HEK293 (cell line): ENCODE results near the gene CUEDC1.

Source experiments
- CTCF ChIP-seq: fragments of 450-650 bp; formaldehyde crosslinking; IDR thresholded peaks from 2 replicates; pipeline ENCODE4 v1.5.1; 2016; ENCODE audit warnings: missing biosample characterization, missing genetic modification characterization
- GLIS1 ChIP-seq: fragments of 450-650 bp; formaldehyde crosslinking; IDR thresholded peaks from 2 replicates; pipeline ENCODE4 v1.5.1; 2016; ENCODE audit warnings: missing biosample characterization, missing genetic modification characterization
- KLF17 ChIP-seq: fragments of 450-650 bp; formaldehyde crosslinking; IDR thresholded peaks from 2 replicates; pipeline ENCODE4 v1.5.1; 2016; ENCODE audit warnings: missing biosample characterization, missing genetic modification characterization
- KLF8 ChIP-seq: fragments of 450-650 bp; formaldehyde crosslinking; IDR thresholded peaks from 2 replicates; pipeline ENCODE4 v1.5.1; 2016; ENCODE audit warnings: missing biosample characterization, missing genetic modification characterization
- SCRT1 ChIP-seq: fragments of 450-650 bp; formaldehyde crosslinking; IDR thresholded peaks from 2 replicates; pipeline ENCODE4 v1.5.1; 2016; ENCODE audit warnings: missing biosample characterization, missing genetic modification characterization, borderline replicate concordance
- SP2 ChIP-seq: fragments of 450-650 bp; formaldehyde crosslinking; IDR thresholded peaks from 2 replicates; pipeline ENCODE4 v1.5.1; 2016; ENCODE audit warnings: missing biosample characterization, missing genetic modification characterization
- SP7 ChIP-seq: fragments of 450-650 bp; formaldehyde crosslinking; IDR thresholded peaks from 2 replicates; pipeline ENCODE4 v1.5.1; 2016; ENCODE audit warnings: missing biosample characterization, missing genetic modification characterization
- WT1 ChIP-seq: fragments of 450-650 bp; formaldehyde crosslinking; IDR thresholded peaks from 2 replicates; pipeline ENCODE4 v1.5.1; 2016; ENCODE audit warnings: missing biosample characterization, missing genetic modification characterization
- ZBTB17 ChIP-seq: fragments of 450-650 bp; formaldehyde crosslinking; IDR thresholded peaks from 2 replicates; pipeline ENCODE4 v1.5.1; 2016; ENCODE audit warnings: missing biosample characterization, missing genetic modification characterization
- ZBTB48 ChIP-seq: fragments of 450-650 bp; formaldehyde crosslinking; IDR thresholded peaks from 2 replicates; pipeline ENCODE4 v1.5.1; 2016; ENCODE audit warnings: missing biosample characterization, missing genetic modification characterization
- ZFP3 ChIP-seq: fragments of 450-650 bp; formaldehyde crosslinking; IDR thresholded peaks from 2 replicates; pipeline ENCODE4 v1.5.1; 2016; ENCODE audit warnings: low read depth, missing biosample characterization, missing genetic modification characterization
- ZNF169 ChIP-seq: fragments of 450-650 bp; formaldehyde crosslinking; IDR thresholded peaks from 2 replicates; pipeline ENCODE4 v1.5.1; 2016; ENCODE audit warnings: missing biosample characterization, missing genetic modification characterization
- ZNF404 ChIP-seq: fragments of 450-650 bp; formaldehyde crosslinking; IDR thresholded peaks from 2 replicates; pipeline ENCODE4 v1.5.1; 2017; ENCODE audit warnings: missing biosample characterization, missing genetic modification characterization
- ZNF549 ChIP-seq: fragments of 450-650 bp; IDR thresholded peaks from 2 replicates; pipeline ENCODE4 v1.5.1; 2018; ENCODE audit warnings: missing biosample characterization, missing genetic modification characterization, mild to moderate bottlenecking, inconsistent platforms, moderate library complexity
- ZNF561 ChIP-seq: fragments of 450-650 bp; IDR thresholded peaks from 2 replicates; pipeline ENCODE4 v1.5.1; 2018; ENCODE audit warnings: missing biosample characterization, missing genetic modification characterization, borderline replicate concordance
- ZNF585B ChIP-seq: fragments of 450-650 bp; formaldehyde crosslinking; IDR thresholded peaks from 2 replicates; pipeline ENCODE4 v1.5.1; 2016; ENCODE audit warnings: missing biosample characterization, missing genetic modification characterization
- ZNF660 ChIP-seq: fragments of 450-650 bp; IDR thresholded peaks from 2 replicates; pipeline ENCODE4 v1.5.1; 2018; ENCODE audit warnings: missing biosample characterization, mild to moderate bottlenecking, missing genetic modification characterization
- ZNF670 ChIP-seq: fragments of 450-650 bp; formaldehyde crosslinking; IDR thresholded peaks from 2 replicates; pipeline ENCODE4 v1.5.1; 2016; ENCODE audit warnings: missing biosample characterization, missing genetic modification characterization, low read depth
- ZNF768 ChIP-seq: fragments of 450-650 bp; formaldehyde crosslinking; IDR thresholded peaks from 2 replicates; pipeline ENCODE4 v1.5.1; 2018; ENCODE audit warnings: missing biosample characterization, mild to moderate bottlenecking, missing genetic modification characterization
- ZNF777 ChIP-seq: fragments of 450-650 bp; formaldehyde crosslinking; IDR thresholded peaks from 2 replicates; pipeline ENCODE4 v1.5.1; 2017; ENCODE audit warnings: missing biosample characterization, missing genetic modification characterization, borderline replicate concordance
- ZNF837 ChIP-seq: fragments of 450-650 bp; formaldehyde crosslinking; IDR thresholded peaks from 2 replicates; pipeline ENCODE4 v1.5.1; 2016; ENCODE audit warnings: missing biosample characterization, missing genetic modification characterization
- ZNF843 ChIP-seq: fragments of 450-650 bp; formaldehyde crosslinking; IDR thresholded peaks from 2 replicates; pipeline ENCODE4 v1.5.1; 2016; ENCODE audit warnings: missing biosample characterization, missing genetic modification characterization
- TF ChIP-seq, protein P1 (sequence below): fragments of 450-650 bp; formaldehyde crosslinking; IDR thresholded peaks from 2 replicates; pipeline ENCODE4 v1.5.1; 2016; ENCODE audit warnings: missing biosample characterization, missing genetic modification characterization
- TF ChIP-seq, protein P2 (sequence below): fragments of 450-650 bp; formaldehyde crosslinking; IDR thresholded peaks from 2 replicates; pipeline ENCODE4 v1.5.1; 2016; ENCODE audit warnings: missing biosample characterization, missing genetic modification characterization
- TF ChIP-seq, protein P3 (sequence below): fragments of 450-650 bp; formaldehyde crosslinking; IDR thresholded peaks from 2 replicates; pipeline ENCODE4 v1.5.1; 2017; ENCODE audit warnings: missing biosample characterization, missing genetic modification characterization
- TF ChIP-seq, protein P4 (sequence below): fragments of 450-650 bp; formaldehyde crosslinking; IDR thresholded peaks from 2 replicates; pipeline ENCODE4 v1.5.1; 2016; ENCODE audit warnings: missing biosample characterization, missing genetic modification characterization

The CUEDC1 gene

DNA sequence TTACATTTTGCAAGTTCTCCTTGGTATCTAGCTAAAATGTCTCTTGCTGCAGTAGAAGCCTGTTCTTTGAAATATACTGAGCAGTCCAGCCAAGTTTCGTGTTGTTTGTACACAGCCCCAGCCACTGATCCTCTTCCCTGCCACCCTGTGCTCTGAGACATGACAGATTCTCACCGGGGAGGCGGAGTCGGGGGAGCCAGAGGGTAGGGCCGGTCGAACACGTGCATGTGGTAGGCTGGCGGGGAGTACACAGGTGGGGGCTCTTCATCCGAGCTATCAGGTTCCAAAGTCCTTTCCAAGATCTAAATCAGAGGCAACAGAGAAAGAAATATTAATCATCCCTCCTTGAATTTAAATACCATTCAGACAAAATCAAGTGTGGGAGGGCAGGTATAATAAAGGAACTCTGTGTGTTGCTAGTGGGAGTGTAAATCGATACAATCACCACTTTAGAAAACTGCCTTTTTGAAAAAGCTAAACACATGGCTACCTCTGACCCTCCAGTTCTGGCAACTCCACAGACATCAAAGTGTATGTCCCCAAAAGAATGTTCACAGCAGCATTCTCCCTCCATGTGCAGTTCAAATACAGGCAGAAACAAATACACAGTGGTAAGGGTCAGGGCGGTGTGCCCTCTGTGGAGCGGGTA, 75.7 kb downstream of the CUEDC1 start (continued):
- TF ChIP-seq ZNF404 (tag by site-specific recombination) (no peak), ZNF585B (tag by site-specific recombination) (no peak), GLIS1 (tag by site-specific recombination) (peak; percentile 73), KLF8 (tag by site-specific recombination) (no peak), ZNF777 (no peak), ZNF169 (no peak), ZBTB48 (tag by site-specific recombination) (no peak), KLF17 (tag by site-specific recombination) (no peak), SCRT1 (tag by site-specific recombination) (no peak), ZNF549 (tag by site-specific recombination) (no peak), ZNF670 (tag by site-specific recombination) (no peak), ZFP3 (tag by site-specific recombination) (no peak), ZNF843 (tag by site-specific recombination) (no peak), ZNF561 (no peak), ZNF768 (tag by site-specific recombination) (no peak), ZNF660 (tag by site-specific recombination) (no peak), SP7 (tag by site-specific recombination) (no peak; the same call in 1 of the 2 replicates), ZBTB17 (peak; percentile 51), ZNF837 (tag by site-specific recombination) (no peak), SP2 (tag by site-specific recombination) (no peak), WT1 (tag by site-specific recombination) (0 out of 2 replicates have a peak, but pooled peaks have one; percentile 37), CTCF (tag by site-specific recombination) (no peak)
- TF ChIP-seq, protein P1, sequence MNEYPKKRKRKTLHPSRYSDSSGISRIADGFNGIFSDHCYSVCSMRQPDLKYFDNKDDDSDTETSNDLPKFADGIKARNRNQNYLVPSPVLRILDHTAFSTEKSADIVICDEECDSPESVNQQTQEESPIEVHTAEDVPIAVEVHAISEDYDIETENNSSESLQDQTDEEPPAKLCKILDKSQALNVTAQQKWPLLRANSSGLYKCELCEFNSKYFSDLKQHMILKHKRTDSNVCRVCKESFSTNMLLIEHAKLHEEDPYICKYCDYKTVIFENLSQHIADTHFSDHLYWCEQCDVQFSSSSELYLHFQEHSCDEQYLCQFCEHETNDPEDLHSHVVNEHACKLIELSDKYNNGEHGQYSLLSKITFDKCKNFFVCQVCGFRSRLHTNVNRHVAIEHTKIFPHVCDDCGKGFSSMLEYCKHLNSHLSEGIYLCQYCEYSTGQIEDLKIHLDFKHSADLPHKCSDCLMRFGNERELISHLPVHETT: no peak
- TF ChIP-seq, protein P2, sequence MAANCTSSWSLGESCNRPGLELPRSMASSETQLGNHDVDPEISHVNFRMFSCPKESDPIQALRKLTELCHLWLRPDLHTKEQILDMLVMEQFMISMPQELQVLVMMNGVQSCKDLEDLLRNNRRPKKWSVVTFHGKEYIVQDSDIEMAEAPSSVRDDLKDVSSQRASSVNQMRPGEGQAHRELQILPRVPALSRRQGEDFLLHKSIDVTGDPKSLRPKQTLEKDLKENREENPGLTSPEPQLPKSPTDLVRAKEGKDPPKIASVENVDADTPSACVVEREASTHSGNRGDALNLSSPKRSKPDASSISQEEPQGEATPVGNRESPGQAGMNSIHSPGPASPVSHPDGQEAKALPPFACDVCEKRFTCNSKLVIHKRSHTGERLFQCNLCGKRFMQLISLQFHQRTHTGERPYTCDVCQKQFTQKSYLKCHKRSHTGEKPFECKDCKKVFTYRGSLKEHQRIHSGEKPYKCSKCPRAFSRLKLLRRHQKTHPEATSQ: no peak
- TF ChIP-seq, protein P3, sequence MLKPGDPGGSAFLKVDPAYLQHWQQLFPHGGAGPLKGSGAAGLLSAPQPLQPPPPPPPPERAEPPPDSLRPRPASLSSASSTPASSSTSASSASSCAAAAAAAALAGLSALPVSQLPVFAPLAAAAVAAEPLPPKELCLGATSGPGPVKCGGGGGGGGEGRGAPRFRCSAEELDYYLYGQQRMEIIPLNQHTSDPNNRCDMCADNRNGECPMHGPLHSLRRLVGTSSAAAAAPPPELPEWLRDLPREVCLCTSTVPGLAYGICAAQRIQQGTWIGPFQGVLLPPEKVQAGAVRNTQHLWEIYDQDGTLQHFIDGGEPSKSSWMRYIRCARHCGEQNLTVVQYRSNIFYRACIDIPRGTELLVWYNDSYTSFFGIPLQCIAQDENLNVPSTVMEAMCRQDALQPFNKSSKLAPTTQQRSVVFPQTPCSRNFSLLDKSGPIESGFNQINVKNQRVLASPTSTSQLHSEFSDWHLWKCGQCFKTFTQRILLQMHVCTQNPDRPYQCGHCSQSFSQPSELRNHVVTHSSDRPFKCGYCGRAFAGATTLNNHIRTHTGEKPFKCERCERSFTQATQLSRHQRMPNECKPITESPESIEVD: 0 out of 2 replicates have a peak, but pooled peaks have one; percentile 27
- TF ChIP-seq, protein P4, sequence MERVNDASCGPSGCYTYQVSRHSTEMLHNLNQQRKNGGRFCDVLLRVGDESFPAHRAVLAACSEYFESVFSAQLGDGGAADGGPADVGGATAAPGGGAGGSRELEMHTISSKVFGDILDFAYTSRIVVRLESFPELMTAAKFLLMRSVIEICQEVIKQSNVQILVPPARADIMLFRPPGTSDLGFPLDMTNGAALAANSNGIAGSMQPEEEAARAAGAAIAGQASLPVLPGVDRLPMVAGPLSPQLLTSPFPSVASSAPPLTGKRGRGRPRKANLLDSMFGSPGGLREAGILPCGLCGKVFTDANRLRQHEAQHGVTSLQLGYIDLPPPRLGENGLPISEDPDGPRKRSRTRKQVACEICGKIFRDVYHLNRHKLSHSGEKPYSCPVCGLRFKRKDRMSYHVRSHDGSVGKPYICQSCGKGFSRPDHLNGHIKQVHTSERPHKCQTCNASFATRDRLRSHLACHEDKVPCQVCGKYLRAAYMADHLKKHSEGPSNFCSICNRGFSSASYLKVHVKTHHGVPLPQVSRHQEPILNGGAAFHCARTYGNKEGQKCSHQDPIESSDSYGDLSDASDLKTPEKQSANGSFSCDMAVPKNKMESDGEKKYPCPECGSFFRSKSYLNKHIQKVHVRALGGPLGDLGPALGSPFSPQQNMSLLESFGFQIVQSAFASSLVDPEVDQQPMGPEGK: peak; percentile 60
